ENCODE results near the gene DPEP2NB. TPM values are rescaled to one million over a fixed set of nuclear protein-coding genes. Genes with fewer than 3 reads are reported as not detected.
A peak's percentile ranks its signal among the peaks of the same experiment; 100 is the strongest.

DPEP2NB gene
- total and polyA plus RNA-seq, 4 donors, result not detected

- TF ChIP-seq, protein P1, sequence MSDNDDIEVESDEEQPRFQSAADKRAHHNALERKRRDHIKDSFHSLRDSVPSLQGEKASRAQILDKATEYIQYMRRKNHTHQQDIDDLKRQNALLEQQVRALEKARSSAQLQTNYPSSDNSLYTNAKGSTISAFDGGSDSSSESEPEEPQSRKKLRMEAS (IDR thresholded peaks at IDR 0.05), result no peak
- no peak for TF ChIP-seq FOXA2 (IDR thresholded peaks at IDR 0.05)
- WGBS, result 83% methylated on average over 9 of the region's 9 CpGs
- no peak for DNase-seq (ENCODE audit: low spot score)
- H3K27ac ChIP-seq (ENCODE audit: low read depth in 1 of 2, low read length in 2 of 2), result peak overlapping the region; percentile 61 to 67
- no peaks in the 10 kb centered on the region for H3K27me3 ChIP-seq (ENCODE audit: control insufficient read depth in 4 of 4, insufficient read depth in 4 of 4, low read length in 3 of 4)
- H3K9ac ChIP-seq (ENCODE audit: low read depth in 1 of 2, low read length in 2 of 2), result no peak overlapping the region
- H3K4me3 ChIP-seq (ENCODE audit: low read depth in 1 of 3, low read length in 3 of 3), result no peak overlapping the region
- peaks cover 0 to 2% (median under 1%) of the 10 kb centered on the region in 4 donors for H3K4me1 ChIP-seq (ENCODE audit: control insufficient read depth in 4 of 4, insufficient read depth in 4 of 4, low read length in 3 of 4)
- H3K36me3 ChIP-seq (ENCODE audit: control insufficient read depth in 4 of 4, insufficient read depth in 3 of 4, low read depth in 1 of 4, low read length in 3 of 4), result no peaks in the 10 kb centered on the region
- H3K9me3 ChIP-seq (ENCODE audit: control insufficient read depth in 4 of 4, low read length in 3 of 4), result no peaks in the 10 kb centered on the region
Measured at GRCh38 chr16:68005211-68005610, 10.5 kb downstream of the DPEP2NB start.

- H3K4me1 ChIP-seq (ENCODE audit: control insufficient read depth in 4 of 4, insufficient read depth in 4 of 4, low read length in 3 of 4), result peaks cover 0 to 6% (median 2%) of the 10 kb centered on the region in 4 donors
- WGBS, result 84% methylated on average over 4 of the region's 4 CpGs
Measured at GRCh38 chr16:68003031-68003430, 12.7 kb downstream of the DPEP2NB start.

More at GRCh38 chr16:68003031-68003430, 12.7 kb downstream of the DPEP2NB start:
- TF ChIP-seq HNF4A (conservative IDR thresholded peaks at IDR 0.05) (no peak), ZBTB33 (IDR thresholded peaks at IDR 0.05) (no peak), YY1 (IDR thresholded peaks at IDR 0.05) (no peak), RXRA (IDR thresholded peaks at IDR 0.05) (no peak), GABPA (IDR thresholded peaks at IDR 0.05 in 1 of 2, conservative IDR thresholded peaks at IDR 0.05 in 1 of 2) (no peak), TAF1 (conservative IDR thresholded peaks at IDR 0.05) (no peak), JUND (IDR thresholded peaks at IDR 0.05) (no peak), CTCF (IDR thresholded peaks at IDR 0.05; ENCODE audit: low read depth, low read length, missing input control) (no peak), NR2F2 (IDR thresholded peaks at IDR 0.05) (no peak), FOXA2 (IDR thresholded peaks at IDR 0.05) (no peak), HNF4G (IDR thresholded peaks at IDR 0.05) (no peak), RAD21 (IDR thresholded peaks at IDR 0.05) (no peak), FOXA1 (IDR thresholded peaks at IDR 0.05) (no peak), ATF3 (IDR thresholded peaks at IDR 0.05) (no peak), EGR1 (IDR thresholded peaks at IDR 0.05; ENCODE audit: low read depth in 2 of 2) (no peak), SP1 (IDR thresholded peaks at IDR 0.05) (no peak)
- TF ChIP-seq, protein P1 (IDR thresholded peaks at IDR 0.05), result no peak
- TF ChIP-seq, protein P2, sequence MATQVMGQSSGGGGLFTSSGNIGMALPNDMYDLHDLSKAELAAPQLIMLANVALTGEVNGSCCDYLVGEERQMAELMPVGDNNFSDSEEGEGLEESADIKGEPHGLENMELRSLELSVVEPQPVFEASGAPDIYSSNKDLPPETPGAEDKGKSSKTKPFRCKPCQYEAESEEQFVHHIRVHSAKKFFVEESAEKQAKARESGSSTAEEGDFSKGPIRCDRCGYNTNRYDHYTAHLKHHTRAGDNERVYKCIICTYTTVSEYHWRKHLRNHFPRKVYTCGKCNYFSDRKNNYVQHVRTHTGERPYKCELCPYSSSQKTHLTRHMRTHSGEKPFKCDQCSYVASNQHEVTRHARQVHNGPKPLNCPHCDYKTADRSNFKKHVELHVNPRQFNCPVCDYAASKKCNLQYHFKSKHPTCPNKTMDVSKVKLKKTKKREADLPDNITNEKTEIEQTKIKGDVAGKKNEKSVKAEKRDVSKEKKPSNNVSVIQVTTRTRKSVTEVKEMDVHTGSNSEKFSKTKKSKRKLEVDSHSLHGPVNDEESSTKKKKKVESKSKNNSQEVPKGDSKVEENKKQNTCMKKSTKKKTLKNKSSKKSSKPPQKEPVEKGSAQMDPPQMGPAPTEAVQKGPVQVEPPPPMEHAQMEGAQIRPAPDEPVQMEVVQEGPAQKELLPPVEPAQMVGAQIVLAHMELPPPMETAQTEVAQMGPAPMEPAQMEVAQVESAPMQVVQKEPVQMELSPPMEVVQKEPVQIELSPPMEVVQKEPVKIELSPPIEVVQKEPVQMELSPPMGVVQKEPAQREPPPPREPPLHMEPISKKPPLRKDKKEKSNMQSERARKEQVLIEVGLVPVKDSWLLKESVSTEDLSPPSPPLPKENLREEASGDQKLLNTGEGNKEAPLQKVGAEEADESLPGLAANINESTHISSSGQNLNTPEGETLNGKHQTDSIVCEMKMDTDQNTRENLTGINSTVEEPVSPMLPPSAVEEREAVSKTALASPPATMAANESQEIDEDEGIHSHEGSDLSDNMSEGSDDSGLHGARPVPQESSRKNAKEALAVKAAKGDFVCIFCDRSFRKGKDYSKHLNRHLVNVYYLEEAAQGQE (IDR thresholded peaks at IDR 0.05), result no peak
- H3K27ac ChIP-seq (ENCODE audit: low read depth in 1 of 2, low read length in 2 of 2), result no peak overlapping the region
- H3K9me3 ChIP-seq (ENCODE audit: control insufficient read depth in 4 of 4, low read length in 3 of 4), result no peaks in the 10 kb centered on the region
- no peaks in the 10 kb centered on the region for H3K27me3 ChIP-seq (ENCODE audit: control insufficient read depth in 4 of 4, insufficient read depth in 4 of 4, low read length in 3 of 4)
- H3K4me3 ChIP-seq (ENCODE audit: low read depth in 1 of 3, low read length in 3 of 3), result no peak overlapping the region
- no peak for DNase-seq (ENCODE audit: low spot score)
- no peaks in the 10 kb centered on the region for H3K36me3 ChIP-seq (ENCODE audit: control insufficient read depth in 4 of 4, insufficient read depth in 3 of 4, low read depth in 1 of 4, low read length in 3 of 4)
- H3K9ac ChIP-seq (ENCODE audit: low read depth in 1 of 2, low read length in 2 of 2), result no peak overlapping the region

Measured in liver (tissue), 9 donors.